ENCODE data around the gene DVL3. TPM values are rescaled to one million over a fixed set of nuclear protein-coding genes. Genes with fewer than 3 reads are reported as not detected.

The DVL3 gene
- total RNA-seq, 1 donor from 2014 or later, result 56.1 TPM

DNA sequence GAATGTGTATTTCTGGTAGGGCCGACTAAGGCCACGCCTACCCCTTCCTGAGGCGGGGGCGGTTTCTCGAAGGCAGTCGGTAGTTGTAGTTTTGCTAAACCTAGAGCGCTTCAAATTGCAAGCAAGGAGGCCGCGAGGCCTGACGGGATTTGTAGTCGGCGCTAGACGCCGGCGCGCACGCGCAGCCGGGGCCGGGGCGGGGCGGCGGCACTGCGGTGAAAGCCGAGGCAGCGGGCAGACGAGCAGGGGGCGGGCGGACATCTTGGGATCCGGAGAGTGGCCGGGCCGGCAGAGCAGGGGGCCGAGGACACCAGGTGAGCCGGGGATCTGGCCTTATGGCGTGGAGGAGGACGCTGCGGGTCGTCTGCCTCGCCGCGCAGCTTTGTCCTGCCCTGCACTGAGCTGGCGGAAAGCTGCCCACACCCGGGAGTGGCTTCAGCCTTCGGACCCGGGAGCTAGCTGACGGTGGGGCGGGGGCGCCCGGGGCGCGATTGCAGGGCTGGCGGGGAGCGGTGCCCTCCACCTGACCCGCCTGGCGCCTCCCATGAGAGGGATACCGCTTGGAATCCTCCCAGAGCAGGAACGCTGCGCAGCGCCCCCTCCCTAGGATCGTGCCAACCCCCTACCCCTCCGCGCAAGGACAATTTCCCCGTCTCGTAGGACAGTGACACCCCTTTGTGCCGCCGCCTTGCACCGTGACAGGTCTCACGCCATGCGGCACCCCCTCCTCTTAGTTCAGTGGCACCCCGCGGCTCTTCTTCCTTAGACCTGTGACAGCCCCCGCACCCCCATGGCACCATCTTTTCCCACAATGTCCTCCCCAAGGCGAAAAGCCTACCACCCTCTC lies 19.7 kb downstream of the DVL3 start, which contains the start of gene AP2M1:
TSS of gene AP2M1 (plus strand) at position 210 of the 847 bp plus-strand sequence. CDS start 2,139 bp downstream, outside the sequence.
- peak within 1 kb of the TSS; percentile 97 for H3K4me3 Mint-ChIP-seq (ENCODE audit: low read depth)
- H3K27me3 Mint-ChIP-seq (ENCODE audit: low read depth), result no peaks in the 10 kb centered on the region
- peak; percentile 98 for DNase-seq (ENCODE audit: low spot score)
- H3K9me3 Mint-ChIP-seq, result no peaks in the 10 kb centered on the region
- peaks cover 46% of the 10 kb centered on the region for H3K36me3 Mint-ChIP-seq (ENCODE audit: low read depth)
- peaks cover 17% of the 10 kb centered on the region for H3K4me1 Mint-ChIP-seq (ENCODE audit: low read depth)
- peak within 1 kb of the TSS; percentile 82 for H3K27ac Mint-ChIP-seq
- intact Hi-C loops (cut with micrococcal nuclease), result loop anchor here (1.0 to 2.0 kb wide), 6 partner anchors 11 to 158 kb away; partner anchors contain the start of genes ABCC5, ABCF3, ALG3 and DVL3

DNA sequence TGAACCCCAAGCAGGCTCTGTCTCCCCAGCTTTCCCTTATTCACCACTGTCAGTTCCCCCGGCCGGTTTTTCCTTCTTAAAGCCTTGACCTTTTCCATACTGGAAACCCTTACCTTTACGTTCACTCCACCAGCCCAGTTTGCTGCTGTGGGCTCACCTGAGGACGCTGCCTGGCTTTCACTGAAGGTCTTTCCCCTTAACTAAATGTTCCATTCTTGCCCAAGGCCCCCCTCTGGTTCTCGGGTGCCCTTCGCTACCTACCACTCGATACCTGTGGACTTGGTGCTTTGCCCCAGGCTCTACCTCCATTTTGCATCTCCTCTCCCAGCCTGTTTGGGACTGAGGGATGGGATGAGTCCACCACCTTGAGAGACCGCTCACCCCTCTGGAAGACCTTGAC lies 20.3 kb downstream of the DVL3 start:
- H3K4me1 Mint-ChIP-seq (ENCODE audit: low read depth), result peaks cover 17% of the 10 kb centered on the region
- peak overlapping the region; percentile 97 for H3K4me3 Mint-ChIP-seq (ENCODE audit: low read depth)
- no peak for DNase-seq (ENCODE audit: low spot score)
- H3K36me3 Mint-ChIP-seq (ENCODE audit: low read depth), result peaks cover 52% of the 10 kb centered on the region
- no peaks in the 10 kb centered on the region for H3K27me3 Mint-ChIP-seq (ENCODE audit: low read depth)
- intact Hi-C loops (cut with micrococcal nuclease), result loop anchor here (1.0 to 2.0 kb wide), 2 partner anchors 73 to 158 kb away; partner anchors contain the start of genes ABCC5, ALG3 and EEF1AKMT4
- H3K27ac Mint-ChIP-seq, result peak overlapping the region; percentile 82
- H3K9me3 Mint-ChIP-seq, result no peaks in the 10 kb centered on the region

DNA sequence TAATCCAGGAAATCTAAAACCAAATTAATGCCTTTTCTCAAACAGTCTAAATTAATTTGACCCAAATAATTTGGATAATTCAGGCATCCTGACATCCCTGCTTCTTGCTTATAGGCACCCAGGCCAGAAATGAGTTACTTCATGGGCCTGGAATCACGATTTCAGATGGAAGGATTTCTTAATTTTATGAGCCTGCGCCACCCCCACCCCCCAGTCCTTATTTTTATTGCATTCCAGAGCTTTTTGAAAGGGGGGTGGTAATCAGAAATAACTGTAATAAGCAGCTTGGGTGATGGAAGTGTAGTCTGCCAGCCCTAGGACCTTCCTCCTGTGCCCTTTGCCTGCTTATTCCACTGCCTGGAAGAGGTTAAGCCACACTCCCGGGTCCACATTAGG lies 20.8 kb downstream of the DVL3 start:
- Mint-ChIP-seq H3K9me3 (no peaks in the 10 kb centered on the region), H3K4me1 (ENCODE audit: low read depth) (peaks cover 17% of the 10 kb centered on the region), H3K4me3 (ENCODE audit: low read depth) (peak overlapping the region; percentile 97), H3K36me3 (ENCODE audit: low read depth) (peaks cover 53% of the 10 kb centered on the region), H3K27me3 (ENCODE audit: low read depth) (no peaks in the 10 kb centered on the region), H3K27ac (peak overlapping the region; percentile 82)
- intact Hi-C loops (cut with micrococcal nuclease), result loop anchor here (1.0 to 2.0 kb wide), 2 partner anchors 73 to 159 kb away; partner anchors contain the start of genes ABCC5, ALG3 and EEF1AKMT4
- no peak for DNase-seq (ENCODE audit: low spot score)

DNA sequence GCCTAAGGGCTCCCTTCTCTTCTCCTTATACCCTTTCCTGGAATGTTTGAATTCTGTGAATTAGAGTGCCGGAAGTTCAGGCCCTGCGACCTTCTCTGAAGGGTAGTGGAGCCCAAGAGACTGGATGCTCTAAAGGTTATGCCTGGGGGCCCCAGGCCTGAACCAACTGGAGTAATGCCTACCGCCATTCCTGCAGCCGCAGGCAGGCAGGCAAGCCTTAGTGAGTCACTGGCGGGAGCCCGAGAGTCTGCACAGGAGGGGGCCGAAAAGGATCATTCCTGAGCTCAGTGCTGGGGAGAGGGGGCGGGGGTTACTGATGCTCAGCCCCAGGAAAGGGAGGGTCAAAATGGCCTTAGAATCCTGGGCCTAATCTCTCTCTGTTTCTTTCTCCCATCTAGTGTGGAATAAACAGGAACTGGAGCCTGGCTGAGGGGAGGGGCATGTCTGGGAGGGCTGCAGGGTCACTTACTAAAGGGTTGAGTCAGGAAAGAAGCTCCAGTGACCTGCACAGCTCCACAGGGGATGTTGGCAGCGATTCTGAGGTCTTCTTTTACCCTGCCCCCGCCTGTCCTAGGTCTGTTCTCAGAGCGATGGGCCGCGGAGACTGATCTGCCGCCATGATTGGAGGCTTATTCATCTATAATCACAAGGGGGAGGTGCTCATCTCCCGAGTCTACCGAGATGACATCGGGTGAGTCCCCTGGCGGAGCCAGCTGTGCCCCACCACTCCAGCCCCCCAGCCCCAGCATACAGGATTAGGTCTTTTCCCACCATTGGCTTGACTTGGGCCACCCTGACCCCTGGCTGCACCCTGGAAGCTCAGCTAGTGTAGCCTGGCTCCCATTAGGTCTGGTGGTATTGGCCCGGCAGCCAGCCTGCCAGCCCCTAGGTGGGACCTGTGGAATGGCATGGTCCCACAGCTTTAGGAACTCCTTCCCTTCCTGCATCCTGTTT lies 21.5 kb downstream of the DVL3 start:
- peaks cover 53% of the 10 kb centered on the region for H3K36me3 Mint-ChIP-seq (ENCODE audit: low read depth)
- no peaks in the 10 kb centered on the region for H3K9me3 Mint-ChIP-seq
- intact Hi-C loops (cut with micrococcal nuclease), result no loop called here
- peaks cover 17% of the 10 kb centered on the region for H3K4me1 Mint-ChIP-seq (ENCODE audit: low read depth)
- H3K4me3 Mint-ChIP-seq (ENCODE audit: low read depth), result peak overlapping the region; percentile 97
- H3K27me3 Mint-ChIP-seq (ENCODE audit: low read depth), result no peaks in the 10 kb centered on the region
- H3K27ac Mint-ChIP-seq, result no peak overlapping the region
- DNase-seq (ENCODE audit: low spot score), result no peak

DNA sequence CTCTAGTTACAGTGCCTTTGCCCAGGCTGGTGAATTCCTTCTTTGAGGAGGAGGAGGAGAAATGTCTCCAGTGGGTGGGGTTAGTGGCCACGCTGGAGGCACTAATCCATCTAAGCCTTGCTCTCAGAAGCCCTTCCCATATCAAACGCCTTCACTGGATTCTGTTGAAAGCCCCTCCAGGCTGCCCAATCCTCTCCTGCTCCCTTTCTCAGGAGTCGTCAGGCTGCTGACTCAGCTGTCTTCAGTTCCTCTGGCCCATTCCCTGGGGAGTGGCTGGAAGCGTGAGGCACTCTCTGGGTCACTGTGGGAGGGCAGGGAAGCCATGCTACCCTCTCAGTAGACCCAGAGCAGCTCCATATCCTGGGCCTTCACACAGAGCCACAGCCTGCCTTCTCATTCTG lies 22.2 kb downstream of the DVL3 start:
- Mint-ChIP-seq H3K27me3 (ENCODE audit: low read depth) (no peaks in the 10 kb centered on the region), H3K27ac (no peak overlapping the region), H3K4me3 (ENCODE audit: low read depth) (peak overlapping the region; percentile 30), H3K36me3 (ENCODE audit: low read depth) (peaks cover 53% of the 10 kb centered on the region), H3K4me1 (ENCODE audit: low read depth) (peaks cover 17% of the 10 kb centered on the region), H3K9me3 (no peaks in the 10 kb centered on the region)
- intact Hi-C loops (cut with micrococcal nuclease), result no loop called here
- no peak for DNase-seq (ENCODE audit: low spot score)

DNA sequence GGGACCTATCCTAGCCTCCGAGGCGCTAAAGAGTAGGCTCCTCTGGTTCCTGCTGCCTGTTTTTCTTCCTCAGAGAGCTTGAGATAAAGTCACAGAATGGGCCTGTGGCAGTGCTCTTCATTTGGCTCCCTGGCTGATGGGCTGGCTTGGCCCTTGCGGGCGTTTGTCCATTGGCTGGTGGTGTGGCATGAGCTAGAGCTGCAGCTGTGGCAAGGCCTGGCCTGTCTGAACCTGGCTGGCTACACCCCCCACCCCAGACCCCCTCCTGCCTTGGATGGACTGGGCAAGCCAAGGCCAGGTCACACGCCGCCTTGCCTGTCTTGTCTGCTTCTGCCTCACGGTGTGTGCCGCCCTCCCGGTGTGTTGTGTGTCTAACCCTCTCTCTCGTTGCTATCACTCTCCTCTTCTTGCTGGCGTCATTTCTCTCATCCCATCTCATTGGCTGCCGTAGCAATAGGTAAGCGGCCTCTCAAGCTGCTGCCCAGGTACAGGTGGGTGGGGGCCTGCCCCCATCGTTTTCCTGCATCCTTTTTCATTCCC lies 22.7 kb downstream of the DVL3 start:
- no peak for DNase-seq (ENCODE audit: low spot score)
- peaks cover 17% of the 10 kb centered on the region for H3K4me1 Mint-ChIP-seq (ENCODE audit: low read depth)
- no peaks in the 10 kb centered on the region for H3K27me3 Mint-ChIP-seq (ENCODE audit: low read depth)
- H3K4me3 Mint-ChIP-seq (ENCODE audit: low read depth), result peak overlapping the region; percentile 49
- intact Hi-C loops (cut with micrococcal nuclease), result no loop called here
- no peak overlapping the region for H3K27ac Mint-ChIP-seq
- peaks cover 58% of the 10 kb centered on the region for H3K36me3 Mint-ChIP-seq (ENCODE audit: low read depth)
- no peaks in the 10 kb centered on the region for H3K9me3 Mint-ChIP-seq

DNA sequence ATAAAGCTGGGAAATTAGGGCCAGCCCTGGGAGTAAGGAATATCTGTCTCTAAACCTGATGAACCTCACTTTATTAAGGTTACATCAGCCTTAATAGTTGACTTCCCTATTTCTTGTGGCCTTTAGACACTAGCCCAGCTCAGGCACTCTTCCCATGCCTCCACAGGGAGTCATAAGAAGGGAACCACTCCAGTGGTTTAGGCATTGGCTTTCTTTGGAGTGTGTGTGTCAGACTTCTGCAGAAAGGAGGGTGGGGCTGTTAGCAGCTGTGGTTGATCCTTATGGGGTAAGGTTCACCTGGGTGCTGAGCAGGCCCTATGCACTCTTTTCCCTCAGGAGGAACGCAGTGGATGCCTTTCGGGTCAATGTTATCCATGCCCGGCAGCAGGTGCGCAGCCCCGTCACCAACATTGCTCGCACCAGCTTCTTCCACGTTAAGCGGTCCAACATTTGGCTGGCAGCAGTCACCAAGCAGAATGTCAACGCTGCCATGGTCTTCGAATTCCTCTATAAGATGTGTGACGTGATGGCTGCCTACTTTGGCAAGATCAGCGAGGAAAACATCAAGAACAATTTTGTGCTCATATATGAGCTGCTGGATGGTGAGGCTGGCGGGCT lies 23.5 kb downstream of the DVL3 start:
- H3K4me3 Mint-ChIP-seq (ENCODE audit: low read depth), result peak overlapping the region; percentile 49
- no peak overlapping the region for H3K27ac Mint-ChIP-seq
- H3K4me1 Mint-ChIP-seq (ENCODE audit: low read depth), result peaks cover 17% of the 10 kb centered on the region
- H3K27me3 Mint-ChIP-seq (ENCODE audit: low read depth), result no peaks in the 10 kb centered on the region
- no peak for DNase-seq (ENCODE audit: low spot score)
- intact Hi-C loops (cut with micrococcal nuclease), result no loop called here
- H3K36me3 Mint-ChIP-seq (ENCODE audit: low read depth), result peaks cover 66% of the 10 kb centered on the region
- H3K9me3 Mint-ChIP-seq, result no peaks in the 10 kb centered on the region

DNA sequence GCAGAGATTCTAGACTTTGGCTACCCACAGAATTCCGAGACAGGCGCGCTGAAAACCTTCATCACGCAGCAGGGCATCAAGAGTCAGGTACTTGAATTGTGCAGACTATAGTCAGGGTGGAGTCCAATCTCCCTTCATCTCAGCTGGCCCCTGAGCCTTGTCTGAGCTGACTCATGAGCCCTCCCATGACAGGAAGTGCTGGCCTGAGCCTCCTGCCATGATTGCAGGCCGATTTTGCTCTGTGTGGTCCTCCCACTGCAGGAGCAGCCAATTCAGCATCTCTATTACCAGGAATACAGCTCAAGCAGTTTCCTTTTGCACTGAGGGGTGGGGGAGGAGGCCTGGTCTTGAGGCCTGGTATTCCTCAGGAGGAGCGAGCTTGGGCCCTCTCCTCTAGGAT lies 25.0 kb downstream of the DVL3 start:
- H3K27me3 Mint-ChIP-seq (ENCODE audit: low read depth), result no peaks in the 10 kb centered on the region
- H3K9me3 Mint-ChIP-seq, result no peaks in the 10 kb centered on the region
- H3K36me3 Mint-ChIP-seq (ENCODE audit: low read depth), result peaks cover 80% of the 10 kb centered on the region
- H3K27ac Mint-ChIP-seq, result no peak overlapping the region
- H3K4me3 Mint-ChIP-seq (ENCODE audit: low read depth), result no peak overlapping the region
- intact Hi-C loops (cut with micrococcal nuclease), result no loop called here
- no peak for DNase-seq (ENCODE audit: low spot score)
- H3K4me1 Mint-ChIP-seq (ENCODE audit: low read depth), result peaks cover 18% of the 10 kb centered on the region

DNA sequence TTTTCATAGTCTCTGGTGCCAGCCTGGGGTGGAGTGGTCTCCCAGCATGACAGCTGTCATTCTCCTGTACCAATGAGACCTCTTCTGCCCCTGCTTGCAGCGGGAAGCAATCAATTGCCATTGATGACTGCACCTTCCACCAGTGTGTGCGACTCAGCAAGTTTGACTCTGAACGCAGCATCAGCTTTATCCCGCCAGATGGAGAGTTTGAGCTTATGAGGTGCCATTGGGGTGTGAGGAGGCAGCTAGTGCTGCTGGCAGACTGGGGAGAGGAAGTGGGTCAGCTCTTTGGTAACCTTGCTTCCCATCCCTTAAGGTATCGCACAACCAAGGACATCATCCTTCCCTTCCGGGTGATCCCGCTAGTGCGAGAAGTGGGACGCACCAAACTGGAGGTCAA lies 26.4 kb downstream of the DVL3 start:
- no peaks in the 10 kb centered on the region for H3K9me3 Mint-ChIP-seq

DNA sequence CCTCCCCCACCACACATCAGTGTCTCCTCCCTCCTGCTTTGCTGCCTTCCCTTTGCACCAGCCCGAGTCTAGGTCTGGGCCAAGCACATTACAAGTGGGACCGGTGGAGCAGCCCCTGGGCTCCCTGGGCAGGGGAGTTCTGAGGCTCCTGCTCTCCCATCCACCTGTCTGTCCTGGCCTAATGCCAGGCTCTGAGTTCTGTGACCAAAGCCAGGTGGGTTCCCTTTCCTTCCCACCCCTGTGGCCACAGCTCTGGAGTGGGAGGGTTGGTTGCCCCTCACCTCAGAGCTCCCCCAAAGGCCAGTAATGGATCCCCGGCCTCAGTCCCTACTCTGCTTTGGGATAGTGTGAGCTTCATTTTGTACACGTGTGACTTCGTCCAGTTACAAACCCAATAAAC lies 28.5 kb downstream of the DVL3 start:
- Mint-ChIP-seq H3K4me3 (ENCODE audit: low read depth) (no peak overlapping the region), H3K36me3 (ENCODE audit: low read depth) (peaks cover 76% of the 10 kb centered on the region), H3K27ac (no peak overlapping the region), H3K4me1 (ENCODE audit: low read depth) (peaks cover 18% of the 10 kb centered on the region), H3K27me3 (ENCODE audit: low read depth) (no peaks in the 10 kb centered on the region), H3K9me3 (no peaks in the 10 kb centered on the region)
- DNase-seq (ENCODE audit: low spot score), result no peak
- intact Hi-C loops (cut with micrococcal nuclease), result no loop called here

More for the DNA sequence above, 26.4 kb downstream of the DVL3 start:
- no peak overlapping the region for H3K4me3 Mint-ChIP-seq (ENCODE audit: low read depth)
- DNase-seq (ENCODE audit: low spot score), result no peak
- H3K27ac Mint-ChIP-seq, result no peak overlapping the region
- H3K4me1 Mint-ChIP-seq (ENCODE audit: low read depth), result peaks cover 11% of the 10 kb centered on the region
- H3K27me3 Mint-ChIP-seq (ENCODE audit: low read depth), result no peaks in the 10 kb centered on the region
- intact Hi-C loops (cut with micrococcal nuclease), result no loop called here
- H3K36me3 Mint-ChIP-seq (ENCODE audit: low read depth), result peaks cover 71% of the 10 kb centered on the region

DNA sequence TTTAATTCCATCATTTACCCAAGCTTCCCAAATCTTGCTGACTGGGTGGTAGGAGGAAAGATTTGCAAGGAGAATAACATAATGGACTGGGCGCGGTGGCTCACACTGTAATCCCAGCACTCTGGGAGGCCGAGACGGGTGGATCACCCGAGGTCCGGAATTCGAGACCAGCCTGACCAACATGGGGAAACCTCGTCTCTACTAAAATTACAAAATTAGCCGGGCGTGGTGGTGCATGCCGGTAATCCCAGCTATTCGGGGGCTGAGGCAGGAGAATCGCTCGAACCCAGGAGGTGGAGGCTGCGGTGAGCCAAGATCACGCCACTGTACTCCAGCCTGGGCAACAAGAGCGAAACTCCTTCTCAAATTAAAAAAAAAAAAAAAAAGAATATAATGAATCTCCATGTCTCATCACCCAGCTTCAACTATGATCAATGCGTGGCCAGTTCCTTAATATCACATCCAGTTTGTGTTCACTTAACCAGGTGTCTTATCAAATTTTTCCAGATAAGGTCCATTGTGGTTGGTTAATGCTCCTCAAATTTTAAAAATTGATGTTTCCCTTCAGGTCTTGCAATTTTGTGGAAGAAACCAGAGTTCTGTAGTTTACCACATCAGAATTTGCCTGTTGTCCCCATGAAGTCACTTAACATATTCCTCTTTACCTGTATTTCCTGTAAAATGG lies 29.5 kb downstream of the DVL3 start:
- peak overlapping the region; percentile 93 for H3K27ac Mint-ChIP-seq
- H3K27me3 Mint-ChIP-seq (ENCODE audit: low read depth), result no peaks in the 10 kb centered on the region
- no peak for DNase-seq (ENCODE audit: low spot score)
- intact Hi-C loops (cut with micrococcal nuclease), result no loop called here
- peaks cover 74% of the 10 kb centered on the region for H3K36me3 Mint-ChIP-seq (ENCODE audit: low read depth)
- peaks cover 18% of the 10 kb centered on the region for H3K4me1 Mint-ChIP-seq (ENCODE audit: low read depth)
- peak overlapping the region; percentile 94 for H3K4me3 Mint-ChIP-seq (ENCODE audit: low read depth)
- H3K9me3 Mint-ChIP-seq, result no peaks in the 10 kb centered on the region
